CD14-positive monocyte (primary cell): ENCODE results near the gene UBL4A. TPM values are rescaled to one million over a fixed set of nuclear protein-coding genes. Genes with fewer than 3 reads are reported as not detected.

Source experiments
- DNase-seq, 3 donors: peaks; one replicate each; pipeline ENCODE4 v3.0.0-alpha.2; 2011 to 2022
- H2AFZ ChIP-seq: 2 replicates; pipeline ENCODE4 v1.6.0; 2012; ENCODE audit warnings: mild to moderate bottlenecking, low read depth, low read length, inconsistent platforms; ENCODE audit not compliant: insufficient read depth, poor library complexity, severe bottlenecking
- H3K27ac ChIP-seq, 2 donors: 1 replicate in 1 of 2; 2 replicates in 1 of 2; pipeline ENCODE4 v1.5.1; 2012 to 2013; ENCODE audit warnings: low read length in 2 of 2, control low read depth in 1 of 2, inconsistent platforms in 1 of 2, low read depth in 1 of 2, mild to moderate bottlenecking in 1 of 2
- H3K27me3 ChIP-seq, 2 donors: one replicate each; pipeline versions ENCODE4 v1.6.0 to v1.6.1; 2011 to 2013; ENCODE audit warnings: low read length in 2 of 2; ENCODE audit not compliant: control insufficient read depth in 2 of 2, insufficient read depth in 2 of 2
- H3K36me3 ChIP-seq, 2 donors: replicated peaks in 1 of 2; 1 replicate in 1 of 2; 2 replicates in 1 of 2; pipeline versions ENCODE4 v1.5.1 to v1.6.1; 2012 to 2013; ENCODE audit warnings: low read length in 2 of 2, control low read depth in 1 of 2, inconsistent platforms in 1 of 2, mild to moderate bottlenecking in 1 of 2; ENCODE audit not compliant: insufficient read depth in 2 of 2, control insufficient read depth in 1 of 2
- H3K4me1 ChIP-seq, 2 donors: 1 replicate in 1 of 2; 2 replicates in 1 of 2; pipeline versions ENCODE4 v1.5.1 to v1.6.1; 2012 to 2013; ENCODE audit warnings: low read length in 2 of 2, control low read depth in 1 of 2, inconsistent platforms in 1 of 2, mild to moderate bottlenecking in 1 of 2, moderate library complexity in 1 of 2; ENCODE audit not compliant: insufficient read depth in 2 of 2, control insufficient read depth in 1 of 2
- H3K4me2 ChIP-seq: replicated peaks from 2 replicates; pipeline ENCODE3; 2012; ENCODE audit warnings: low read length, moderate library complexity, mild to moderate bottlenecking; ENCODE audit not compliant: poor library complexity, severe bottlenecking; ENCODE audit errors: extremely low read depth
- H3K4me3 ChIP-seq, 3 experiments: fragments of 200-600 bp in 1 of 3; sonication (generic) in 1 of 3; replicated peaks in 1 of 3; 1 replicate in 2 of 3; 2 replicates in 1 of 3; pipeline ENCODE4 v1.5.1; 2011 to 2013; ENCODE audit warnings: low read length in 3 of 3, mild to moderate bottlenecking in 3 of 3, control low read depth in 2 of 3, low read depth in 2 of 3, inconsistent platforms in 1 of 3, moderate library complexity in 1 of 3
- H3K79me2 ChIP-seq: 2 replicates; pipeline ENCODE4 v1.6.0; 2012; ENCODE audit warnings: mild to moderate bottlenecking, control low read depth, inconsistent platforms, low read length, moderate library complexity; ENCODE audit not compliant: insufficient read depth
- H3K9ac ChIP-seq: 2 replicates; pipeline ENCODE4 v1.6.0; 2017; ENCODE audit warnings: low read length, mild to moderate bottlenecking; ENCODE audit not compliant: insufficient read depth, poor library complexity, severe bottlenecking
- H3K9me3 ChIP-seq, 2 donors: replicated peaks in 1 of 2; 1 replicate in 1 of 2; 2 replicates in 1 of 2; pipeline versions ENCODE4 v1.5.1 to v1.6.1; 2012 to 2013; ENCODE audit warnings: low read length in 2 of 2, control low read depth in 1 of 2; ENCODE audit not compliant: control insufficient read depth in 1 of 2, insufficient read depth in 1 of 2
- H4K20me1 ChIP-seq: 2 replicates; pipeline ENCODE4 v1.6.0; 2012; ENCODE audit warnings: mild to moderate bottlenecking, low read length, control low read depth, moderate library complexity; ENCODE audit not compliant: insufficient read depth
- H3K27ac Mint-ChIP-seq, 7 donors: one replicate each; pipeline ENCODE4 v1.8.0; 2020; ENCODE audit warnings: mild to moderate bottlenecking in 7 of 7, mixed read lengths in 7 of 7, moderate library complexity in 6 of 7, inconsistent platforms in 2 of 7
- H3K27me3 Mint-ChIP-seq, 3 donors: one replicate each; pipeline ENCODE4 v1.8.0; 2021 to 2022; ENCODE audit warnings: low read depth in 3 of 3, mild to moderate bottlenecking in 3 of 3, mixed read lengths in 3 of 3, moderate library complexity in 3 of 3, inconsistent platforms in 1 of 3
- H3K36me3 Mint-ChIP-seq, 2 donors: one replicate each; pipeline ENCODE4 v1.8.0; 2020; ENCODE audit warnings: mixed read lengths in 2 of 2, inconsistent platforms in 1 of 2, mild to moderate bottlenecking in 1 of 2
- H3K4me1 Mint-ChIP-seq: one replicate; pipeline ENCODE4 v1.8.0; 2020; ENCODE audit warnings: mild to moderate bottlenecking, mixed read lengths
- H3K4me3 Mint-ChIP-seq, 2 donors: one replicate each; pipeline ENCODE4 v1.8.0; 2020; ENCODE audit warnings: mild to moderate bottlenecking in 2 of 2, mixed read lengths in 2 of 2, moderate library complexity in 1 of 2
- H3K9me3 Mint-ChIP-seq, 7 donors: one replicate each; pipeline ENCODE4 v1.8.0; 2020 to 2022; ENCODE audit warnings: mixed read lengths in 7 of 7, mild to moderate bottlenecking in 6 of 7, moderate library complexity in 6 of 7, inconsistent platforms in 2 of 7
- WGBS: methylation state at CpG from one replicate; pipeline ENCODE4 v1.1.5; 2013; ENCODE audit warnings: missing lambda C conversion rate; ENCODE audit not compliant: insufficient coverage; 5-methylcytosine and 5-hydroxymethylcytosine counted together
- intact Hi-C, 2 donors: fragments of 100-400 bp; cut with micrococcal nuclease; formaldehyde crosslinking; loops; one replicate each; pipeline versions ENCODE4 v1.15.0 to v1.15.1; 2023
- polyA plus RNA-seq, 3 donors: library from polyadenylated mRNA; depleted of rRNA in 1 of 3; unstranded in 2 of 3; stranded (reverse) in 1 of 3; fragments of 300-500 nt in 2 of 3; fragments of >200 nt in 1 of 3; fragmentation: Illumina TruSeq in 2 of 3; gene quantifications; 1 replicate in 2 of 3; 2 replicates in 1 of 3; pipeline ENCODE4 v1.2.3, GENCODE V29; 2012 to 2021
- TF ChIP-seq, protein P1 (sequence below): fragments of 200-600 bp; IDR thresholded peaks from one replicate; pipeline ENCODE4 v1.8.0; 2022; ENCODE audit warnings: antibody characterized with exemption, mild to moderate bottlenecking

The UBL4A gene
- polyA plus RNA-seq, 3 donors, result 27.9 to 29.0 (median 28.1) TPM

DNA sequence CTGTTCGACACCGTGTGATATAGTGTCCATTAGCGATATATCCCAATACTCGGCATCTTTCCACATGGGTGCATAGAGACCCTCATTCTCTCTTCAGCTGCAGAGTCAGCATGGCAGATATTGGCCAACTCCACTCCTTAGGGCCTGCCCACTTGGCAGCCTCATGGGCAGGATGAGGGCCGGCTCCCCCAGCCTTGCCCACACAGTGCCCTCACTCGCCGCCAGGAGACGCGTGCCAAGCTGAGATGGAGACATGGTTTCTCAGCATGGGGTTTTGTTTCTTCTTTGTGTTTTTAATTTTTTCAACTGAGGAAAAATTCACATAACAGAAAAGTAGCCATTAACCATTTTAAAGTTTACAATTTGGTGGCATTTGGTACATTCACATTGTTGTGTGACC is 33.6 kb downstream of the UBL4A start:
- Mint-ChIP-seq H3K9me3 (peaks cover 0 to 10% (median 4%) of the 10 kb centered on the region in 7 donors), H3K4me1 (peaks cover 6% of the 10 kb centered on the region), H3K4me3 (no peak overlapping the region), H3K27me3 (peaks cover 8 to 23% (median 10%) of the 10 kb centered on the region in 3 donors), H3K36me3 (peaks cover 36 to 49% of the 10 kb centered on the region in 2 donors), H3K27ac (no peak overlapping the region)
- H3K9me3 ChIP-seq, result no peaks in the 10 kb centered on the region
- no peaks in the 10 kb centered on the region for H3K4me1 ChIP-seq
- H3K4me3 ChIP-seq, result no peak overlapping the region
- no peak for DNase-seq
- H3K27ac ChIP-seq, result no peak overlapping the region
- TF ChIP-seq, protein P1, sequence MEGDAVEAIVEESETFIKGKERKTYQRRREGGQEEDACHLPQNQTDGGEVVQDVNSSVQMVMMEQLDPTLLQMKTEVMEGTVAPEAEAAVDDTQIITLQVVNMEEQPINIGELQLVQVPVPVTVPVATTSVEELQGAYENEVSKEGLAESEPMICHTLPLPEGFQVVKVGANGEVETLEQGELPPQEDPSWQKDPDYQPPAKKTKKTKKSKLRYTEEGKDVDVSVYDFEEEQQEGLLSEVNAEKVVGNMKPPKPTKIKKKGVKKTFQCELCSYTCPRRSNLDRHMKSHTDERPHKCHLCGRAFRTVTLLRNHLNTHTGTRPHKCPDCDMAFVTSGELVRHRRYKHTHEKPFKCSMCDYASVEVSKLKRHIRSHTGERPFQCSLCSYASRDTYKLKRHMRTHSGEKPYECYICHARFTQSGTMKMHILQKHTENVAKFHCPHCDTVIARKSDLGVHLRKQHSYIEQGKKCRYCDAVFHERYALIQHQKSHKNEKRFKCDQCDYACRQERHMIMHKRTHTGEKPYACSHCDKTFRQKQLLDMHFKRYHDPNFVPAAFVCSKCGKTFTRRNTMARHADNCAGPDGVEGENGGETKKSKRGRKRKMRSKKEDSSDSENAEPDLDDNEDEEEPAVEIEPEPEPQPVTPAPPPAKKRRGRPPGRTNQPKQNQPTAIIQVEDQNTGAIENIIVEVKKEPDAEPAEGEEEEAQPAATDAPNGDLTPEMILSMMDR, result no peak
- WGBS, result no CpG with 5 or more reads among the region's 9 CpGs
- intact Hi-C loops, result no loop called here
- no peak overlapping the region for H3K9ac ChIP-seq
- no peaks in the 10 kb centered on the region for H4K20me1 ChIP-seq
- peaks cover 0 to 7% of the 10 kb centered on the region in 2 donors for H3K27me3 ChIP-seq
- H3K36me3 ChIP-seq, result peaks cover 36% of the 10 kb centered on the region in 2 donors
- H2AFZ ChIP-seq, result no peak overlapping the region
- no peak overlapping the region for H3K4me2 ChIP-seq
- no peaks in the 10 kb centered on the region for H3K79me2 ChIP-seq

DNA sequence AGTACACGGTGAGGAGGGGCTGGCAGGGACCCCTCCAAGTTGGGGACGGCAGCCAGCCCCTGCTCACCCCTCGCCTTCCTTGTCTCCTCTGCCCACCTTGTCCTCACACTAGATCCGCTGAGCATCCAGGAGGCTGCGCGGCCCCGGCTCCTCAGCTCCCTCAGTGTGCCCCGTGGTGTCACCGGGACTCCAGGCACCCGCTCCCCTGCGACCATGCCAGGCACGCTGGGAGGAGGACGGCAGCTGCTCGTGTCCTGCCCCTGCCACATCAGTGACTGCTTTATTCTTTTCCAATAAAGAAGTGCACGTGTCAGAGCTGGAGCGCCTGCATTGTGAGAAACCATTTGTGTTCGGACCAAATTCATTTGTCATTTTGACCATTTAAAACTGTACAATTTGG is 36.1 kb downstream of the UBL4A start:
- Histone ChIP-seq H3K4me1 (peaks cover under 1 to 3% of the 10 kb centered on the region in 2 donors), H3K79me2 (peaks cover 1% of the 10 kb centered on the region), H2AFZ (no peak overlapping the region), H3K4me3 (no peak overlapping the region), H3K27ac (no peak overlapping the region), H3K27me3 (no peaks in the 10 kb centered on the region), H3K9me3 (no peaks in the 10 kb centered on the region), H4K20me1 (peaks cover 2% of the 10 kb centered on the region), H3K9ac (no peak overlapping the region), H3K36me3 (peaks cover 40 to 45% of the 10 kb centered on the region in 2 donors), H3K4me2 (no peak overlapping the region)
- Mint-ChIP-seq H3K4me3 (no peak overlapping the region), H3K9me3 (peaks cover 0 to 4% (median 0%) of the 10 kb centered on the region in 7 donors), H3K4me1 (peaks cover 6% of the 10 kb centered on the region), H3K27me3 (peaks cover 0 to 16% (median 0%) of the 10 kb centered on the region in 3 donors), H3K27ac (no peak overlapping the region), H3K36me3 (peaks cover 54 to 67% of the 10 kb centered on the region in 2 donors)
- intact Hi-C loops, result no loop called here
- DNase-seq, result no peak
- WGBS, result 100% methylated on average over 4 of the region's 17 CpGs
- TF ChIP-seq, protein P1, result no peak
